CD14-positive monocyte (primary cell): ENCODE results near the gene MAPKAPK3. TPM values are rescaled to one million over a fixed set of nuclear protein-coding genes. Genes with fewer than 3 reads are reported as not detected.

ENCODE experiments used
- DNase-seq, 3 donors: peaks; one replicate each; pipeline ENCODE4 v3.0.0-alpha.2; 2011 to 2022
- H2AFZ ChIP-seq: 2 replicates; pipeline ENCODE4 v1.6.0; 2012; ENCODE audit warnings: mild to moderate bottlenecking, low read depth, low read length, inconsistent platforms; ENCODE audit not compliant: insufficient read depth, poor library complexity, severe bottlenecking
- H3K27ac ChIP-seq, 2 donors: 1 replicate in 1 of 2; 2 replicates in 1 of 2; pipeline ENCODE4 v1.5.1; 2012 to 2013; ENCODE audit warnings: low read length in 2 of 2, control low read depth in 1 of 2, inconsistent platforms in 1 of 2, low read depth in 1 of 2, mild to moderate bottlenecking in 1 of 2
- H3K27me3 ChIP-seq, 2 donors: one replicate each; pipeline versions ENCODE4 v1.6.0 to v1.6.1; 2011 to 2013; ENCODE audit warnings: low read length in 2 of 2; ENCODE audit not compliant: control insufficient read depth in 2 of 2, insufficient read depth in 2 of 2
- H3K36me3 ChIP-seq, 2 donors: replicated peaks in 1 of 2; 1 replicate in 1 of 2; 2 replicates in 1 of 2; pipeline versions ENCODE4 v1.5.1 to v1.6.1; 2012 to 2013; ENCODE audit warnings: low read length in 2 of 2, control low read depth in 1 of 2, inconsistent platforms in 1 of 2, mild to moderate bottlenecking in 1 of 2; ENCODE audit not compliant: insufficient read depth in 2 of 2, control insufficient read depth in 1 of 2
- H3K4me1 ChIP-seq, 2 donors: 1 replicate in 1 of 2; 2 replicates in 1 of 2; pipeline versions ENCODE4 v1.5.1 to v1.6.1; 2012 to 2013; ENCODE audit warnings: low read length in 2 of 2, control low read depth in 1 of 2, inconsistent platforms in 1 of 2, mild to moderate bottlenecking in 1 of 2, moderate library complexity in 1 of 2; ENCODE audit not compliant: insufficient read depth in 2 of 2, control insufficient read depth in 1 of 2
- H3K4me2 ChIP-seq: replicated peaks from 2 replicates; pipeline ENCODE3; 2012; ENCODE audit warnings: low read length, moderate library complexity, mild to moderate bottlenecking; ENCODE audit not compliant: poor library complexity, severe bottlenecking; ENCODE audit errors: extremely low read depth
- H3K4me3 ChIP-seq, 3 experiments: fragments of 200-600 bp in 1 of 3; sonication (generic) in 1 of 3; replicated peaks in 1 of 3; 1 replicate in 2 of 3; 2 replicates in 1 of 3; pipeline ENCODE4 v1.5.1; 2011 to 2013; ENCODE audit warnings: low read length in 3 of 3, mild to moderate bottlenecking in 3 of 3, control low read depth in 2 of 3, low read depth in 2 of 3, inconsistent platforms in 1 of 3, moderate library complexity in 1 of 3
- H3K79me2 ChIP-seq: 2 replicates; pipeline ENCODE4 v1.6.0; 2012; ENCODE audit warnings: mild to moderate bottlenecking, control low read depth, inconsistent platforms, low read length, moderate library complexity; ENCODE audit not compliant: insufficient read depth
- H3K9ac ChIP-seq: 2 replicates; pipeline ENCODE4 v1.6.0; 2017; ENCODE audit warnings: low read length, mild to moderate bottlenecking; ENCODE audit not compliant: insufficient read depth, poor library complexity, severe bottlenecking
- H3K9me3 ChIP-seq, 2 donors: replicated peaks in 1 of 2; 1 replicate in 1 of 2; 2 replicates in 1 of 2; pipeline versions ENCODE4 v1.5.1 to v1.6.1; 2012 to 2013; ENCODE audit warnings: low read length in 2 of 2, control low read depth in 1 of 2; ENCODE audit not compliant: control insufficient read depth in 1 of 2, insufficient read depth in 1 of 2
- H4K20me1 ChIP-seq: 2 replicates; pipeline ENCODE4 v1.6.0; 2012; ENCODE audit warnings: mild to moderate bottlenecking, low read length, control low read depth, moderate library complexity; ENCODE audit not compliant: insufficient read depth
- H3K27ac Mint-ChIP-seq, 7 donors: one replicate each; pipeline ENCODE4 v1.8.0; 2020; ENCODE audit warnings: mild to moderate bottlenecking in 7 of 7, mixed read lengths in 7 of 7, moderate library complexity in 6 of 7, inconsistent platforms in 2 of 7
- H3K27me3 Mint-ChIP-seq, 3 donors: one replicate each; pipeline ENCODE4 v1.8.0; 2021 to 2022; ENCODE audit warnings: low read depth in 3 of 3, mild to moderate bottlenecking in 3 of 3, mixed read lengths in 3 of 3, moderate library complexity in 3 of 3, inconsistent platforms in 1 of 3
- H3K36me3 Mint-ChIP-seq, 2 donors: one replicate each; pipeline ENCODE4 v1.8.0; 2020; ENCODE audit warnings: mixed read lengths in 2 of 2, inconsistent platforms in 1 of 2, mild to moderate bottlenecking in 1 of 2
- H3K4me1 Mint-ChIP-seq: one replicate; pipeline ENCODE4 v1.8.0; 2020; ENCODE audit warnings: mild to moderate bottlenecking, mixed read lengths
- H3K4me3 Mint-ChIP-seq, 2 donors: one replicate each; pipeline ENCODE4 v1.8.0; 2020; ENCODE audit warnings: mild to moderate bottlenecking in 2 of 2, mixed read lengths in 2 of 2, moderate library complexity in 1 of 2
- H3K9me3 Mint-ChIP-seq, 7 donors: one replicate each; pipeline ENCODE4 v1.8.0; 2020 to 2022; ENCODE audit warnings: mixed read lengths in 7 of 7, mild to moderate bottlenecking in 6 of 7, moderate library complexity in 6 of 7, inconsistent platforms in 2 of 7
- WGBS: methylation state at CpG from one replicate; pipeline ENCODE4 v1.1.5; 2013; ENCODE audit warnings: missing lambda C conversion rate; ENCODE audit not compliant: insufficient coverage; 5-methylcytosine and 5-hydroxymethylcytosine counted together
- intact Hi-C, 2 donors: fragments of 100-400 bp; cut with micrococcal nuclease; formaldehyde crosslinking; loops; one replicate each; pipeline versions ENCODE4 v1.15.0 to v1.15.1; 2023
- polyA plus RNA-seq, 3 donors: library from polyadenylated mRNA; depleted of rRNA in 1 of 3; unstranded in 2 of 3; stranded (reverse) in 1 of 3; fragments of 300-500 nt in 2 of 3; fragments of >200 nt in 1 of 3; fragmentation: Illumina TruSeq in 2 of 3; gene quantifications; 1 replicate in 2 of 3; 2 replicates in 1 of 3; pipeline ENCODE4 v1.2.3, GENCODE V29; 2012 to 2021
- TF ChIP-seq, protein P1 (sequence below): fragments of 200-600 bp; IDR thresholded peaks from one replicate; pipeline ENCODE4 v1.8.0; 2022; ENCODE audit warnings: antibody characterized with exemption, mild to moderate bottlenecking

Gene MAPKAPK3
- polyA plus RNA-seq, 3 donors: 173 to 252 (median 201) TPM

DNA sequence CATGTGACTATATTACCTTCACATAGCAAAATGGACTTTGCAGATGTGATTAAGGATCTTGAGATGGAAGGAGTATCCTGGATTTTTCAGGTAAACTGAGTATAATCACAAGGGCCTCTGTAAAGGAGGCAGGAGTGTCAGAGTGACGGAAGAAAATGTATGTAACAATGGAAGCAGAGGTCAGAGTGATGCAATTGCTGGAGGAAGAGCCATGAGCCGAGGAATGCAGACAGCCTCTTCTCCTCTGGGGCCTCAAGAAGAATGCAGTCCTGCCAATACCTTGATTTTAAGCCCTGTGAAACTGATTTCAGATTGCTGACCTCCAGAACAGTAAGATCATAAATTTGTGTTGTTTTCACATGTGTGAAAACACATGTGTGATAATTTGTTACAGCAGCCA, 32.6 kb upstream of the MAPKAPK3 start:
- H3K4me1 Mint-ChIP-seq: peaks cover 28% of the 10 kb centered on the region
- Histone ChIP-seq H4K20me1 (no peaks in the 10 kb centered on the region), H3K36me3 (peaks cover 10 to 25% of the 10 kb centered on the region in 2 donors), H3K4me2 (no peak overlapping the region), H3K4me1 (peaks cover 23 to 27% of the 10 kb centered on the region in 2 donors), H3K4me3 (no peak overlapping the region), H3K27ac (peak overlapping the region in 1 of 2 donors; percentile 26), H3K9ac (no peak overlapping the region), H3K27me3 (no peaks in the 10 kb centered on the region), H3K79me2 (no peaks in the 10 kb centered on the region), H2AFZ (no peak overlapping the region), H3K9me3 (no peaks in the 10 kb centered on the region)
- peaks cover 18 to 40% of the 10 kb centered on the region in 2 donors for H3K36me3 Mint-ChIP-seq
- TF ChIP-seq, protein P1, sequence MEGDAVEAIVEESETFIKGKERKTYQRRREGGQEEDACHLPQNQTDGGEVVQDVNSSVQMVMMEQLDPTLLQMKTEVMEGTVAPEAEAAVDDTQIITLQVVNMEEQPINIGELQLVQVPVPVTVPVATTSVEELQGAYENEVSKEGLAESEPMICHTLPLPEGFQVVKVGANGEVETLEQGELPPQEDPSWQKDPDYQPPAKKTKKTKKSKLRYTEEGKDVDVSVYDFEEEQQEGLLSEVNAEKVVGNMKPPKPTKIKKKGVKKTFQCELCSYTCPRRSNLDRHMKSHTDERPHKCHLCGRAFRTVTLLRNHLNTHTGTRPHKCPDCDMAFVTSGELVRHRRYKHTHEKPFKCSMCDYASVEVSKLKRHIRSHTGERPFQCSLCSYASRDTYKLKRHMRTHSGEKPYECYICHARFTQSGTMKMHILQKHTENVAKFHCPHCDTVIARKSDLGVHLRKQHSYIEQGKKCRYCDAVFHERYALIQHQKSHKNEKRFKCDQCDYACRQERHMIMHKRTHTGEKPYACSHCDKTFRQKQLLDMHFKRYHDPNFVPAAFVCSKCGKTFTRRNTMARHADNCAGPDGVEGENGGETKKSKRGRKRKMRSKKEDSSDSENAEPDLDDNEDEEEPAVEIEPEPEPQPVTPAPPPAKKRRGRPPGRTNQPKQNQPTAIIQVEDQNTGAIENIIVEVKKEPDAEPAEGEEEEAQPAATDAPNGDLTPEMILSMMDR: no peak
- DNase-seq: peak in 1 of 3 donors; percentile 16
- H3K27me3 Mint-ChIP-seq: peaks cover 0 to 2% (median 0%) of the 10 kb centered on the region in 3 donors
- 13% methylated on average over 2 of the region's 2 CpGs for WGBS
- no peak overlapping the region for H3K4me3 Mint-ChIP-seq
- peaks cover 0 to 1% (median 0%) of the 10 kb centered on the region in 7 donors for H3K9me3 Mint-ChIP-seq
- no peak overlapping the region for H3K27ac Mint-ChIP-seq
- intact Hi-C loops: no loop called here

DNA sequence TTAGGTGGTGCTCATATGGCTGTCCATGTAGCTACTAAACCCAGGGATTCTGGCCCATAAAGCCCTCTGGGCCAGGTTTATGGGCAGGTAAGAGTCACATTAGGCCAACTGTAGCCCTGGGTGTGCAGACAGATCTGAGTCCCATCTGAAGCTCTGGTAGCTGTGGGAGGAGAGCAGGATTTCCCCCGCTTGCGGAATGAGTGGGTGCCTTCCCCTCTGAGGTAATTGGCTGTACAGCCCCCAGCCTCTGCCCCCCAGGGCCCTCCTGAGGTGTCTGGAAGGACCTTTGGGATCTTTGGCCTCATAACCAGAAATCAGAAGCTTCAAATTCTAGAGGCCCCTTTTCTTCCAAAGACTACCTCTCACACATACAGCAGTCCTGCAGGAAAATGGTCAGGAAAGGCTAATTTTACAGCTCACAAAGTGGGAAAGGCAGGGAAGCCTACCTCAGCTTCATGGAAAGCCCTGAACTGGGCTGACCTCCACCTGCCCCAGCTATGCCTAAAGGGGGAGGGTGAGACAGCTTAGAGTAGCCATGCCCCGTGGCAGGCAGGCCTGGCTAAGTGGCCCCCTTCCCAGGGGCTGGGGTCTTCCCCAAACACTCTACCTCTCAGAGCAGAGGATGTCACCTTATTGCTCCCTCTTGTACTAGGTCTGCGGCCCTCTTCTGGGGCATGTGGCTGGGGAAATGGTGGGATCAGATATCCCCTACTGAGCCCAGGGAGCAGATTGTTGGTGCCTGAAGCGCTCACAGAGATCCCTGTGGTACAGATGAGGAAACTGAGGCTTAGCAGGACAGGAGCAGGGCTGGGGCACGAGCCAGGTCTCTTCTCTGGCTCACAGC, 30.8 kb upstream of the MAPKAPK3 start:
- H3K4me2 ChIP-seq: no peak overlapping the region
- no peak overlapping the region for H3K9ac ChIP-seq
- peaks cover 37 to 44% of the 10 kb centered on the region in 2 donors for H3K4me1 ChIP-seq
- H4K20me1 ChIP-seq: no peaks in the 10 kb centered on the region
- H3K27ac ChIP-seq: no peak overlapping the region
- no peak overlapping the region for H3K4me3 Mint-ChIP-seq
- no peaks in the 10 kb centered on the region for H3K79me2 ChIP-seq
- peaks cover 0 to 1% (median 0%) of the 10 kb centered on the region in 7 donors for H3K9me3 Mint-ChIP-seq
- no peaks in the 10 kb centered on the region for H3K9me3 ChIP-seq
- peaks cover 18 to 27% of the 10 kb centered on the region in 2 donors for H3K36me3 Mint-ChIP-seq
- intact Hi-C loops: no loop called here
- H3K27ac Mint-ChIP-seq: no peak overlapping the region
- no peak for DNase-seq
- 100% methylated on average over 3 of the region's 6 CpGs for WGBS
- H3K4me3 ChIP-seq: no peak overlapping the region
- H3K4me1 Mint-ChIP-seq: peaks cover 37% of the 10 kb centered on the region
- H3K36me3 ChIP-seq: peaks cover 2 to 8% of the 10 kb centered on the region in 2 donors
- no peaks in the 10 kb centered on the region for H3K27me3 Mint-ChIP-seq
- no peaks in the 10 kb centered on the region for H3K27me3 ChIP-seq
- H2AFZ ChIP-seq: no peak overlapping the region
- TF ChIP-seq, protein P1: no peak
